NCI-H748 (cell line): ENCODE measurements around the gene AK1.
"Not testable (repeated sequence)": the region's sequence is repeated elsewhere in the genome, so short reads cannot be mapped to it uniquely, and the experiment has no call there.

Experiments used
- DNase-seq: peaks from one replicate; lab custom pipeline; 2025; ENCODE audit not compliant: unreplicated experiment; lab: John Stamatoyannopoulos, UW

Gene AK1

GRCh38 chr9:127848756-127849504 is 28.5 kb downstream of the AK1 start:
- no peak for DNase-seq

- DNase-seq = no peak
Observed at GRCh38 chr9:127847833-127848755, 29.4 kb downstream of the AK1 start.

GRCh38 chr9:127847178-127847510 is 30.3 kb downstream of the AK1 start:
- no peak for DNase-seq

GRCh38 chr9:127846443-127847177 is 30.9 kb downstream of the AK1 start:
- no peak for DNase-seq

GRCh38 chr9:127845619-127846018 is 31.9 kb downstream of the AK1 start:
- not testable (repeated sequence) for DNase-seq

GRCh38 chr9:127844821-127845359 is 32.6 kb downstream of the AK1 start:
- no peak for DNase-seq

- no peak for DNase-seq
Observed at GRCh38 chr9:127841087-127841835, 36.2 kb downstream of the AK1 start.

- DNase-seq = no peak
Observed at GRCh38 chr9:127838375-127839078, 38.9 kb downstream of the AK1 start.

GRCh38 chr9:127837346-127837745 is 40.1 kb downstream of the AK1 start:
- no peak for DNase-seq

- DNase-seq = not testable (repeated sequence)
Observed at GRCh38 chr9:127836561-127836960, 40.9 kb downstream of the AK1 start.

GRCh38 chr9:127835991-127836516 is 41.4 kb downstream of the AK1 start:
- no peak for DNase-seq

- no peak for DNase-seq
Observed at GRCh38 chr9:127833555-127833954, 43.9 kb downstream of the AK1 start.

GRCh38 chr9:127832248-127832647 is 45.2 kb downstream of the AK1 start:
- no peak for DNase-seq

- no peak for DNase-seq
Observed at GRCh38 chr9:127829205-127829906, 48.1 kb downstream of the AK1 start.

GRCh38 chr9:127828262-127829031 is 49.0 kb downstream of the AK1 start:
- peak; percentile 76 for DNase-seq

GRCh38 chr9:127826253-127826913 is 51.1 kb downstream of the AK1 start:
- no peak for DNase-seq

GRCh38 chr9:127825319-127826051 is 52.0 kb downstream of the AK1 start:
- DNase-seq = peak; percentile 62
